Stomach (tissue), 9 donors: ENCODE measurements around the gene FOXK2. TPM values are rescaled to one million over a fixed set of nuclear protein-coding genes. Genes with fewer than 3 reads are reported as not detected.

Experiments
- DNase-seq, 2 donors: peaks; one replicate each; pipeline versions ENCODE4 v3.0.0 to v3.0.0-alpha.2; 2013 to 2019
- H3K27ac ChIP-seq, 5 donors: fragments of 200-600 bp in 4 of 5; sonication (generic) in 4 of 5; one replicate each; pipeline ENCODE4 v1.5.1; 2013 to 2019; ENCODE audit warnings: mild to moderate bottlenecking in 1 of 5, moderate library complexity in 1 of 5
- H3K27me3 ChIP-seq, 3 donors: fragments of 200-600 bp; sonication (generic); one replicate each; pipeline ENCODE4 v1.5.1; 2017 to 2019; ENCODE audit warnings: mixed run types in 1 of 3
- H3K36me3 ChIP-seq, 4 donors: fragments of 200-600 bp; sonication (generic); 1 replicate in 3 of 4; 2 replicates in 1 of 4; pipeline ENCODE4 v1.5.1; 2016 to 2019
- H3K4me1 ChIP-seq, 4 donors: fragments of 200-600 bp; sonication (generic); one replicate each; pipeline ENCODE4 v1.5.1; 2016 to 2019
- H3K4me3 ChIP-seq, 4 donors: fragments of 200-600 bp; sonication (generic) in 3 of 4; one replicate each; pipeline ENCODE4 v1.5.1; 2016 to 2019; ENCODE audit warnings: mild to moderate bottlenecking in 1 of 4
- H3K9me3 ChIP-seq, 4 donors: fragments of 200-600 bp; sonication (generic); one replicate each; pipeline ENCODE4 v1.5.1; 2016 to 2019
- EP300 ChIP-seq: sonication (generic); formaldehyde crosslinking; IDR thresholded peaks from one replicate; pipeline ENCODE4 v1.6.1; 2017; ENCODE audit warnings: antibody characterized with exemption
- POLR2A ChIP-seq, 4 donors: fragments of 450-650 bp; IDR thresholded peaks; one replicate each; pipeline ENCODE4 v1.6.1; 2016; ENCODE audit warnings: antibody characterized with exemption in 4 of 4, control low read depth in 2 of 4, mild to moderate bottlenecking in 1 of 4, moderate library complexity in 1 of 4
- POLR2AphosphoS5 ChIP-seq, 3 donors: sonication (generic); formaldehyde crosslinking; IDR thresholded peaks; one replicate each; pipeline ENCODE4 v1.6.1; 2016; ENCODE audit warnings: antibody characterized with exemption in 3 of 3
- WGBS, 5 donors: extraction: QIAGEN DNeasy Blood & Tissue Kit in 3 of 5; methylation state at CpG; one replicate each; pipeline versions ENCODE4 v1.1.5 to v1.1.7; 2013 to 2018; 5-methylcytosine and 5-hydroxymethylcytosine counted together
- intact Hi-C: fragments of 100-400 bp; cut with DNase I; formaldehyde crosslinking; loops from one replicate; pipeline ENCODE4 v1.15.1; 2023; ENCODE audit warnings: low total_unique reads
- polyA plus RNA-seq, 3 donors: library from polyadenylated mRNA; stranded (reverse); fragments of 200-250 nt; gene quantifications; one replicate each; pipeline ENCODE4 v1.2.3, GENCODE V29; 2013
- total RNA-seq, 5 donors: library from RNA; depleted of rRNA; stranded (reverse); fragments of >200 nt; gene quantifications; one replicate each; pipeline versions ENCODE4 v1.1.0 to v1.2.3, GENCODE V29; 2014 to 2016
- TF ChIP-seq, protein P1 (sequence below), 7 experiments: fragments of 450-650 bp in 4 of 7; fragments of 200-600 bp in 3 of 7; sonication (generic) in 3 of 7; IDR thresholded peaks; one replicate each; pipeline ENCODE4 v1.5.1; 2016 to 2019; ENCODE audit warnings: antibody characterized with exemption in 7 of 7, control low read depth in 2 of 7, mild to moderate bottlenecking in 1 of 7
- donor health status: healthy with polysubstance abuse.
- donor health status: Bipolar disorder and iron deficiency.
- donor health status: healthy.

Gene FOXK2
- total and polyA plus RNA-seq, 8 donors: 12.8 to 71.8 (median 31.9) TPM

- Histone ChIP-seq H3K36me3 (peaks cover 35 to 55% (median 55%) of the 10 kb centered on the region in 4 donors), H3K4me3 (no peak overlapping the region), H3K4me1 (peaks cover 2 to 24% (median 17%) of the 10 kb centered on the region in 4 donors), H3K27ac (peak overlapping the region in 4 of 5 donors; percentile 22 to 66 (median 49)), H3K27me3 (no peaks in the 10 kb centered on the region), H3K9me3 (no peaks in the 10 kb centered on the region)
- no peak for DNase-seq
- no peak for TF ChIP-seq EP300
- 48 to 74% (median 69%) methylated on average over 6 to 8 of the region's 8 CpGs for whole genome bisulfite sequencing, 5 donors
- intact Hi-C loops: no loop called here
Observed at GRCh38 chr17:82489117-82489516, 30.4 kb upstream of the FOXK2 start.

- no peaks in the 10 kb centered on the region for H3K27me3 ChIP-seq
- H3K9me3 ChIP-seq: no peaks in the 10 kb centered on the region
- H3K4me3 ChIP-seq: no peak overlapping the region
- WGBS, 5 donors: 87 to 91% (median 88%) methylated on average over 21 of the region's 21 CpGs
- peaks cover 26 to 47% (median 46%) of the 10 kb centered on the region in 4 donors for H3K36me3 ChIP-seq
- peaks cover 6 to 33% (median 23%) of the 10 kb centered on the region in 4 donors for H3K4me1 ChIP-seq
- peak overlapping the region in 1 of 5 donors; percentile 56 for H3K27ac ChIP-seq
- TF ChIP-seq EP300 (no peak), POLR2AphosphoS5 (IDR thresholded peaks at IDR 0.05) (no peak), POLR2A (IDR thresholded peaks at IDR 0.05) (no peak)
- DNase-seq: no peak
- intact Hi-C loops: loop anchor here (10.0 kb wide), 1 partner anchor 65 kb away; no protein-coding TSS in a partner anchor
Observed at GRCh38 chr17:82489851-82490511, 29.6 kb upstream of the FOXK2 start.

DNA sequence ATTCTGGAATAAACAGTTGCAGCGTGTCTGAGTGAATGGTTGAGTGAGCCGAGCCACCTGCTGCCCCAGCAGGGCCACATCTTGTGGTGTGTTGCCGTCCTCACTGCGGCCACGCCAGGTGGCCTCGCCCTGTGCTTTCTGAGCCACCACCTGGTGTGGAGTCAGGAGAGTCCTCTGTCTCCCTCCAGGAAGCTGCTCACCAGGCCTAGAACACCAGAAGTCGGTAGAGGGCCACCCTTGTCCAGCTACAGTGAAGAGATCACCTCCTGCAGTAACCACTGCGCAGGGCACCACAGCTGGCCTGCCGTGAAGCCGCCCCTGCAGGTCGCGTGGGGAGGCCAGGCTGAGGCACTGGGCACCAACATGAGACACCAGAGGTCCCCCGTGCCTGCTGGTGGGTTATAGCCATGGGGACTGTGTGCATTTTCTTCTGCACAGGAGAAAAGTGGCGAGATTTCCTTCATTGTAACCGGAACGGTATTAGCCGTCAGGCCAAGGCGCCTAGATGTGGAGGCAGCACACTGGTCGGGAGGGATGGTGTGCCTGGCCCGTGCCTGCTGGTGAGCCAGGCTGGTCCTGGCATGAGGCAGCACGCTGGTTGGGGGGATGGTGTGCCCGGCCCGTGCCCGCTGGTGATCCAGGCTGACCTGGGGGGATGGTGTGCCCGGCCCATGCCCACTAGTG, 28.9 kb upstream of the FOXK2 start:
- Histone ChIP-seq H3K9me3 (no peaks in the 10 kb centered on the region), H3K36me3 (peaks cover 20 to 40% (median 39%) of the 10 kb centered on the region in 4 donors), H3K4me1 (peaks cover 6 to 39% (median 25%) of the 10 kb centered on the region in 4 donors), H3K27ac (no peak overlapping the region), H3K4me3 (no peak overlapping the region), H3K27me3 (no peaks in the 10 kb centered on the region)
- intact Hi-C loops: loop anchor here (10.0 kb wide), 1 partner anchor 64 kb away; no protein-coding TSS in a partner anchor
- peak in 1 of 2 donors; percentile 45 for DNase-seq
- WGBS, 5 donors: 67 to 82% (median 78%) methylated on average over 19 to 25 of the region's 25 CpGs
- TF ChIP-seq, protein P1, sequence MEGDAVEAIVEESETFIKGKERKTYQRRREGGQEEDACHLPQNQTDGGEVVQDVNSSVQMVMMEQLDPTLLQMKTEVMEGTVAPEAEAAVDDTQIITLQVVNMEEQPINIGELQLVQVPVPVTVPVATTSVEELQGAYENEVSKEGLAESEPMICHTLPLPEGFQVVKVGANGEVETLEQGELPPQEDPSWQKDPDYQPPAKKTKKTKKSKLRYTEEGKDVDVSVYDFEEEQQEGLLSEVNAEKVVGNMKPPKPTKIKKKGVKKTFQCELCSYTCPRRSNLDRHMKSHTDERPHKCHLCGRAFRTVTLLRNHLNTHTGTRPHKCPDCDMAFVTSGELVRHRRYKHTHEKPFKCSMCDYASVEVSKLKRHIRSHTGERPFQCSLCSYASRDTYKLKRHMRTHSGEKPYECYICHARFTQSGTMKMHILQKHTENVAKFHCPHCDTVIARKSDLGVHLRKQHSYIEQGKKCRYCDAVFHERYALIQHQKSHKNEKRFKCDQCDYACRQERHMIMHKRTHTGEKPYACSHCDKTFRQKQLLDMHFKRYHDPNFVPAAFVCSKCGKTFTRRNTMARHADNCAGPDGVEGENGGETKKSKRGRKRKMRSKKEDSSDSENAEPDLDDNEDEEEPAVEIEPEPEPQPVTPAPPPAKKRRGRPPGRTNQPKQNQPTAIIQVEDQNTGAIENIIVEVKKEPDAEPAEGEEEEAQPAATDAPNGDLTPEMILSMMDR (IDR thresholded peaks at IDR 0.05): no peak
- no peak for TF ChIP-seq POLR2A (IDR thresholded peaks at IDR 0.05)
- TF ChIP-seq EP300: no peak
- TF ChIP-seq POLR2AphosphoS5 (IDR thresholded peaks at IDR 0.05): no peak

- Histone ChIP-seq H3K4me1 (peaks cover 6 to 44% (median 26%) of the 10 kb centered on the region in 4 donors), H3K4me3 (no peak overlapping the region), H3K36me3 (peaks cover 14 to 35% (median 34%) of the 10 kb centered on the region in 4 donors), H3K27ac (no peak overlapping the region), H3K27me3 (no peaks in the 10 kb centered on the region), H3K9me3 (no peaks in the 10 kb centered on the region)
- intact Hi-C loops: loop anchor here (10.0 kb wide), 1 partner anchor 64 kb away; no protein-coding TSS in a partner anchor
- WGBS, 5 donors: 89 to 94% (median 90%) methylated on average over 10 of the region's 10 CpGs
- no peak for TF ChIP-seq EP300
- TF ChIP-seq, protein P1 (IDR thresholded peaks at IDR 0.05): no peak
- TF ChIP-seq POLR2AphosphoS5 (IDR thresholded peaks at IDR 0.05): no peak
- TF ChIP-seq POLR2A (IDR thresholded peaks at IDR 0.05): no peak
- no peak for DNase-seq
Observed at GRCh38 chr17:82491196-82491530, 28.4 kb upstream of the FOXK2 start.

DNA sequence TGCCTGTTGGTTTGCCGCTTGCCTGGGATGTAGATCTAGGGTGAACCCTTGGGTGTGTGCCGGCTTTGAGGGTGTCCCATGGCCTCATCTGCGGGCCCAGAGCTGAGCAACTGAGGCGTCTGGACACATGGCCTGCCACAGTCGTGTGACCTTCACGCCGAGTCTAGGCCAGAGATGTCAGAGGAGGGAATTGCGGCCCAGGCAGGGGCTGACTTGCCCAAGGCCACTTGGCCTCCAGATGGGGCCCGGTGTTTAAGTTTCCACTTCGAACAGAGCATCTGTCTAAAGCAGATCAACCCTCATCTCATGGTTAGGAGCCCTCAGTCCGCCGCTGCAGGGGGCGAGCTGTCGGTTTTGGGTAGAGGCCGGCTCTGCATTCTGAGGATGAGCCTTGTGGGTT, 28.0 kb upstream of the FOXK2 start:
- no peak for DNase-seq
- Histone ChIP-seq H3K4me3 (no peak overlapping the region), H3K27ac (no peak overlapping the region), H3K9me3 (no peaks in the 10 kb centered on the region), H3K27me3 (no peaks in the 10 kb centered on the region), H3K4me1 (peaks cover 7 to 47% (median 29%) of the 10 kb centered on the region in 4 donors), H3K36me3 (peaks cover 11 to 31% (median 30%) of the 10 kb centered on the region in 4 donors)
- TF ChIP-seq POLR2A (IDR thresholded peaks at IDR 0.05) (no peak), EP300 (no peak), POLR2AphosphoS5 (IDR thresholded peaks at IDR 0.05) (no peak)
- TF ChIP-seq, protein P1 (IDR thresholded peaks at IDR 0.05): no peak
- WGBS, 5 donors: 81 to 98% (median 91%) methylated on average over 11 to 15 of the region's 15 CpGs
- intact Hi-C loops: loop anchor here (10.0 kb wide), 1 partner anchor 63 kb away; no protein-coding TSS in a partner anchor
